ENCODE measurements around the gene ZNF302.
"Not testable (repeated sequence)": the region's sequence is repeated elsewhere in the genome, so short reads cannot be mapped to it uniquely, and the experiment has no call there.

ZNF302 gene

GRCh38 chr19:34678085-34678412 is 571 bp downstream of the ZNF302 start:
- DNase-seq (ENCODE audit: low read depth, low spot score): no peak
- CTCF ChIA-PET: interaction anchor here (2.1 kb wide), 1 partner anchor 38 kb away, joined by 6 read pairs; no protein-coding TSS in a partner anchor
- POLR2A ChIA-PET: interaction anchor here (0.9 to 1.5 kb wide), 4 partner anchors 9 to 249 kb away, joined by 3 to 13 read pairs (median 6); partner anchors contain the start of genes ZNF181 and ZNF30
- TF ChIP-seq, protein P1, sequence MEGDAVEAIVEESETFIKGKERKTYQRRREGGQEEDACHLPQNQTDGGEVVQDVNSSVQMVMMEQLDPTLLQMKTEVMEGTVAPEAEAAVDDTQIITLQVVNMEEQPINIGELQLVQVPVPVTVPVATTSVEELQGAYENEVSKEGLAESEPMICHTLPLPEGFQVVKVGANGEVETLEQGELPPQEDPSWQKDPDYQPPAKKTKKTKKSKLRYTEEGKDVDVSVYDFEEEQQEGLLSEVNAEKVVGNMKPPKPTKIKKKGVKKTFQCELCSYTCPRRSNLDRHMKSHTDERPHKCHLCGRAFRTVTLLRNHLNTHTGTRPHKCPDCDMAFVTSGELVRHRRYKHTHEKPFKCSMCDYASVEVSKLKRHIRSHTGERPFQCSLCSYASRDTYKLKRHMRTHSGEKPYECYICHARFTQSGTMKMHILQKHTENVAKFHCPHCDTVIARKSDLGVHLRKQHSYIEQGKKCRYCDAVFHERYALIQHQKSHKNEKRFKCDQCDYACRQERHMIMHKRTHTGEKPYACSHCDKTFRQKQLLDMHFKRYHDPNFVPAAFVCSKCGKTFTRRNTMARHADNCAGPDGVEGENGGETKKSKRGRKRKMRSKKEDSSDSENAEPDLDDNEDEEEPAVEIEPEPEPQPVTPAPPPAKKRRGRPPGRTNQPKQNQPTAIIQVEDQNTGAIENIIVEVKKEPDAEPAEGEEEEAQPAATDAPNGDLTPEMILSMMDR (IDR thresholded peaks at IDR 0.05; ENCODE audit: insufficient read depth, low read length, missing control alignments): no peak
- peak overlapping the region; percentile 77 for H3K4me3 ChIP-seq (ENCODE audit: low read depth, low read length)

DNA sequence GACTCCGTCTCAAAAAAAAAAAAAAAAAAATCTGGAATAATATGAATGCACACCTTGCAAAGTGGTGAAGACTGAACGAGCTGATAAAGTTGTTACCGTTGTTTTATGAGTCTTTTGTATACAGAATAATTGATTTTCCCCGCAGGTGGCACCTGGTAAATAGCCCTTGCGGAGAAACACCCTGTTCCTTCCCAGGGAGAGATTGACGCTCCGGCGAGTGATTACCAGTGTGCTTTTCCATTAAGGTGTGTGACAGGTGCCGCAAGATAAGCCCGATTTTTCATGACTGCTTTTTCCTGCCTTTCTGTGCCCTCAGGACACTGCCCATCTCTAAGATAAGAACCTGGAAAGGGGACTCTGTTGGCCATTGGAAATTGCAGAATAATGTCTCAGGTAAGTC is 943 bp downstream of the ZNF302 start:
- ChIA-PET CTCF (interaction anchor here (1.8 to 2.1 kb wide), 2 partner anchors 34 to 38 kb away, joined by 6 to 7 read pairs; no protein-coding TSS in a partner anchor), POLR2A (interaction anchor here (1.3 to 1.5 kb wide), 2 partner anchors 9 to 55 kb away, joined by 4 to 13 read pairs; partner anchors contain the start of gene ZNF181)
- H3K4me3 ChIP-seq (ENCODE audit: low read depth, low read length): peak overlapping the region; percentile 77
- DNase-seq (ENCODE audit: low read depth, low spot score): no peak
- TF ChIP-seq, protein P1 (IDR thresholded peaks at IDR 0.05; ENCODE audit: insufficient read depth, low read length, missing control alignments): no peak

DNA sequence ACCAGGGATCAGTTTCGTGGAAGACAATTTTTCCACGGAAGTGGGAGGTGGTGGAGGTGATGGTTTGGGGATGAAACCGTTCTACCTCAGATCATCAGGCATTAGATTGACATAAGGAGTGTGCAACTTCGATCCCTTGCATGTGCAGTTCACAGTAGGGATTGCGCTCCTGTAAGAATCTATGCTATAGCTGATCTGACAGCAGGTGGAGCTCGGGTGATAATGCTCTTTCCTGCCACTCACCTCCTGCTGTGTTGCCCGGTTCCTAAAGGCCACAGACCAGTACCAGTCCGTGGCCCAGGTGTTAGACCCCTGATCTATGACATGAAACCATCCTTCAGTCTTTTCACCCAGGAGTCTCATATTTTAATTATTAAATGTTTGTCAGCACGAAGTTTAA is 4.0 kb downstream of the ZNF302 start:
- TF ChIP-seq, protein P1 (IDR thresholded peaks at IDR 0.05; ENCODE audit: insufficient read depth, low read length, missing control alignments): no peak
- no peak overlapping the region for H3K4me3 ChIP-seq (ENCODE audit: low read depth, low read length)
- DNase-seq (ENCODE audit: low read depth, low spot score): no peak
- CTCF ChIA-PET: no interaction called here
- POLR2A ChIA-PET: no interaction called here

- CTCF ChIA-PET; POLR2A ChIA-PET; DNase-seq (ENCODE audit: low read depth, low spot score); H3K4me3 ChIP-seq (ENCODE audit: low read depth, low read length): not testable (repeated sequence)
Observed at GRCh38 chr19:34685266-34685665, 7.8 kb downstream of the ZNF302 start.

- CTCF ChIA-PET: no interaction called here
- DNase-seq (ENCODE audit: low read depth, low spot score): no peak
- TF ChIP-seq, protein P1 (IDR thresholded peaks at IDR 0.05; ENCODE audit: insufficient read depth, low read length, missing control alignments): no peak
- POLR2A ChIA-PET: interaction anchor here (1.0 kb wide), 1 partner anchor 9 kb away, joined by 4 read pairs; the partner anchor contains the start of gene ZNF302
- no peak overlapping the region for H3K4me3 ChIP-seq (ENCODE audit: low read depth, low read length)
Observed at GRCh38 chr19:34686455-34686854, 9.0 kb downstream of the ZNF302 start.

DNA sequence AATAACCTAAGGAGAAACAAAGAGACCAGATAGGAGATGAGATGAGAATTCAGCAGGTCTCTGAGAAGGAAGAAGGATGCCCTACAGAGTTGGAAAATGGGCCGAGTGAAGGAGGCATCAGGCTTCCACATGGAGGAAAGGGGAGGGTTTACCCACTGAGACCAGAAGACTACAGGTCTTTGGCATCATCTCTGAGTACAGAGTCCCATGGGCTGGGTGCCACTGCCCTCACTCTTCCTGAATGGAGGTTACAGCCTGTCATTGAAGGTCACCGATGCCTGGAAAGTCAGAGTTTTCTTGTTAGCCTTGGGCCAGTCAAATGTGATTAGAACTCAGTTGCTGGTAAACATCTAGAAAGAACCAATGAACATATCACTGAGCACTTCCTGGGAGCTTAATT is 9.9 kb downstream of the ZNF302 start:
- ChIA-PET CTCF (no interaction called here), POLR2A (interaction anchor here (1.0 kb wide), 1 partner anchor 10 kb away, joined by 4 read pairs; the partner anchor contains the start of gene ZNF302)
- H3K4me3 ChIP-seq (ENCODE audit: low read depth, low read length): no peak overlapping the region
- TF ChIP-seq, protein P1 (IDR thresholded peaks at IDR 0.05; ENCODE audit: insufficient read depth, low read length, missing control alignments): no peak
- DNase-seq (ENCODE audit: low read depth, low spot score): no peak

DNA sequence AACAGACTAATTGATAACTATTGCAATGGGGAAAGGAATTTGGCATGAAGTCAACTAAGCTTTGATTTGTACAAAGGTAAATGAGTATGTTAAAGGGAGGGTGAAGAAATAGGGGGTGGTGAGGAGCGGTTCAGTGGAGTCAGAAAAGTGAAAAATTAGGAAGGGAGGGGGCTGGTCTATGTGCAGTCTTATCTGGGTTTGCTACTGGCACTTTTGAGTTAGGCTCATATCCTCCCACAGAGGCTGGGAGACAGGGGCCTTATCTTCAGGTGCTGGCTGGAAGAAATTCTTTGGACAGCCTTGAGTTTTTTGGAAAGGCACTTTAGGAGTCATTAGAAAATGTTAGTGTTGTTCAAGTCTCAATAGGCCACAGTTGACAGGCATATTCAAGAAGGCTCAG is 11.1 kb downstream of the ZNF302 start:
- DNase-seq (ENCODE audit: low read depth, low spot score): no peak
- no peak overlapping the region for H3K4me3 ChIP-seq (ENCODE audit: low read depth, low read length)
- CTCF ChIA-PET: no interaction called here
- TF ChIP-seq, protein P1 (IDR thresholded peaks at IDR 0.05; ENCODE audit: insufficient read depth, low read length, missing control alignments): no peak
- POLR2A ChIA-PET: no interaction called here

All from AG04449 (cell line).